Esophagus squamous epithelium (tissue), 4 donors: Measurements from ENCODE around the gene NFKBIB.

Source experiments
- POLR2A ChIP-seq, 4 donors: fragments of 450-650 bp; IDR thresholded peaks; one replicate each; pipeline ENCODE4 v1.6.1; 2017; ENCODE audit warnings: antibody characterized with exemption in 4 of 4, mild to moderate bottlenecking in 4 of 4, moderate library complexity in 3 of 4
- TF ChIP-seq, protein P1 (sequence below), 6 experiments: fragments of 450-650 bp in 4 of 6; fragments of 200-600 bp in 2 of 6; sonication (generic) in 2 of 6; IDR thresholded peaks; one replicate each; pipeline ENCODE4 v1.5.1; 2016 to 2019; ENCODE audit warnings: antibody characterized with exemption in 6 of 6, mild to moderate bottlenecking in 4 of 6, moderate library complexity in 4 of 6

DNA sequence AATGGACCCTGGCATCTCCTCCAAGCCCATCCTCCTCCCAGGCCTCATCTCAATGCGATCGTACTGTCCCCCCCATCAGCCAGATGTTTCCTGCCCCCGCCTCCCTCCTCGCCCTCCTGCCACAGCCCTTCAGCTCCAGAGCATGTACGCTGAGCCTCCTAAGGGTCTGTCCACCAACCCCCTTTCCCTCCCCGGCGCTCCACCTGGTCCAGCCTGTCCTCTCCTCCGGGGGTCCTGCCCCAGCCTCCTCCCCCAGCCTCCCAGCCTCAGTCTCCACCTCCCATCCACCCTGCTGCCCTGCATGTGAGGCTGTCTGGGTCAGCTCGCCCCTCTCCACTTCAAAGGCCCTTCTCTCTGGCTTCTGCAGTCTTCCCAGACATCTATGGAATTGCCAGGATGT, 4.8 kb upstream of the NFKBIB start:
- TF ChIP-seq POLR2A (IDR thresholded peaks at IDR 0.05): no peak
- TF ChIP-seq, protein P1, sequence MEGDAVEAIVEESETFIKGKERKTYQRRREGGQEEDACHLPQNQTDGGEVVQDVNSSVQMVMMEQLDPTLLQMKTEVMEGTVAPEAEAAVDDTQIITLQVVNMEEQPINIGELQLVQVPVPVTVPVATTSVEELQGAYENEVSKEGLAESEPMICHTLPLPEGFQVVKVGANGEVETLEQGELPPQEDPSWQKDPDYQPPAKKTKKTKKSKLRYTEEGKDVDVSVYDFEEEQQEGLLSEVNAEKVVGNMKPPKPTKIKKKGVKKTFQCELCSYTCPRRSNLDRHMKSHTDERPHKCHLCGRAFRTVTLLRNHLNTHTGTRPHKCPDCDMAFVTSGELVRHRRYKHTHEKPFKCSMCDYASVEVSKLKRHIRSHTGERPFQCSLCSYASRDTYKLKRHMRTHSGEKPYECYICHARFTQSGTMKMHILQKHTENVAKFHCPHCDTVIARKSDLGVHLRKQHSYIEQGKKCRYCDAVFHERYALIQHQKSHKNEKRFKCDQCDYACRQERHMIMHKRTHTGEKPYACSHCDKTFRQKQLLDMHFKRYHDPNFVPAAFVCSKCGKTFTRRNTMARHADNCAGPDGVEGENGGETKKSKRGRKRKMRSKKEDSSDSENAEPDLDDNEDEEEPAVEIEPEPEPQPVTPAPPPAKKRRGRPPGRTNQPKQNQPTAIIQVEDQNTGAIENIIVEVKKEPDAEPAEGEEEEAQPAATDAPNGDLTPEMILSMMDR (IDR thresholded peaks at IDR 0.05): no peak
